ENCODE measurements around the gene PITX1.

The PITX1 gene

DNA sequence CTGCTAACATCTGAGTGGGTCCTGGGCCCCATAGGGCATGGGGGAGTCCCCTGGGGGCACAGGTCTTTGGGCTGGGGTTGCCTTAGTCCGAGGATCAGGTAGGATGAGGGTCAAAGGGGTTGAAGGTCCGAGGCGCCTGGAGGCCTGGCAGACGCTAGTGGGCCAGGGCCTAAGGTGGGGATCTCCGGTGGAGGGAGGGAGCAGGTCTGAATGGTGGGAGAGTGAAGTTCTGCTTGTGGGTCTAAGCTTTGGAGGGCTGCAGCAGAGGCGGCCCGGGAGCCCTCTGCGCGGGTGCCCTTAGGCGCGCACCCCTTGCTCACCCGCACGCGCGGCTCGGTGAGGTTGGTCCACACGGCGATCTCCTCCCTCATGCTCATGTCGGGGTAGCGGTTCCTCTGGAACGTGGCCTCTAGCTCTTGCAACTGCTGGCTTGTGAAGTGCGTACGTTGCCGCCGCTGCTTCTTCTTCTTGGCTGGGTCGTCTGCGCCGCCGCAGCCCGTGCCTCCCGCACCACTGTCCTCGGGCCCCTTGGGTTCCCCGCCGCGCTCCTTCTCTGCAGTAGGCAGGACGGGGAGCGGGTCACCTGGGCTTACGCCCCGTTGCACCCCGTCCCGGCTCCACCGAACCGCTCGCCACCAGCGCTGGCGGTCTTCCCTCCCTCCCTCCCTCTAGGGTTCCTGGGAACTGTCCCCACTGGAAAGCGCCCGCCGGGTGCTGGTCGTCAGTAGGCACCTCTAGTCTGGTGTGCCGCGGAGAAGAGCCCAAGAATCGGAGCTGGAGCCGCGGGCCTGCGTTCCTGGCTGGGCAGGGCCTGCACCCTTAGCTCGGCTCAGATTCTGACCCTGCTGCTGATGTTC lies 2.8 kb downstream of the PITX1 start:
- Mint-ChIP-seq H3K36me3 (peaks cover 4% of the 10 kb centered on the region), H3K27ac (no peak overlapping the region), H3K4me1 (ENCODE audit: low read depth) (peaks cover 37% of the 10 kb centered on the region), H3K9me3 (ENCODE audit: low read depth) (peaks cover 3% of the 10 kb centered on the region), H3K27me3 (peaks cover 41% of the 10 kb centered on the region), H3K4me3 (peak overlapping the region; percentile 47)

DNA sequence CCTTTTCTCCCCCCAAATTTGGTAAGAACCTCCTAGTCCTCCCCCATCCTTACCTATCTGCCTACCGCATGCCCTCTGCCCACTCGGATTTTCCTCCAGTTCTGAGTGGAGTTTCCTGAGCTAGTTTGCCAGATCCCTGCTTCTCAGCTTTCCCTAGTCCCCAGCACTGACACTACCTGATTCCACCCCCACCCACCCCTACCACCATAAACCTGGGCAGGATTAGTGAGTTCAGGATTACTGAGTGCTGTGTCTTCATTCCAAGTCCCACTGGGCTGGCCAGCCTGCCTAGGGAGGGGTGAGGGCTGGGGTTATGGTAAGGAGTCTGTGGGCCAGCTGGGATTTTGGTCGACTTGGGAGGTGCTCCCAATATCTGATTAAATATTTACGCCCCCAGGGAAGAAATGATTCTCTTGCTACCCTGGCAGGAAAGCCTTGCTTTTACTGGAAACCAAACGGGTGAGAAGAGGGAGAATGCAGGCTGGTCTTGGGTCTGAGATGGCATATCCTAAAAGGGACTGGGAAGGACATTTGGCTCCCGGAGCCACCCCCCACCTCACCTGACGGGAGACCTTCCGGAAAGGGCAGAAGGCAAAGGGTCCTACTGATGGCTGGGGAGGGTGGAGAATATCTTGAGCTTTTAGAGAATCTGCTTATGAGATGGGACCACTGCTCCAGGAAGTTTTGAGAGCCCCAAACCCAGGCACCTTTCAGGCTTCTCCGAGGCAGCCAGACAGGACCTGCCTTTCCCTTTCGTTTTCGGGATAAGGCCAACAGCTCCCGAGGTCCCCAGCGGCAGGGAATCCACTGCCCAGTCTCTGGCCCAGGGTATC lies 3.7 kb downstream of the PITX1 start:
- Mint-ChIP-seq H3K4me1 (ENCODE audit: low read depth) (peaks cover 37% of the 10 kb centered on the region), H3K9me3 (ENCODE audit: low read depth) (peaks cover 3% of the 10 kb centered on the region), H3K27me3 (peaks cover 39% of the 10 kb centered on the region), H3K27ac (no peak overlapping the region), H3K36me3 (peaks cover 4% of the 10 kb centered on the region), H3K4me3 (peak overlapping the region; percentile 47)

DNA sequence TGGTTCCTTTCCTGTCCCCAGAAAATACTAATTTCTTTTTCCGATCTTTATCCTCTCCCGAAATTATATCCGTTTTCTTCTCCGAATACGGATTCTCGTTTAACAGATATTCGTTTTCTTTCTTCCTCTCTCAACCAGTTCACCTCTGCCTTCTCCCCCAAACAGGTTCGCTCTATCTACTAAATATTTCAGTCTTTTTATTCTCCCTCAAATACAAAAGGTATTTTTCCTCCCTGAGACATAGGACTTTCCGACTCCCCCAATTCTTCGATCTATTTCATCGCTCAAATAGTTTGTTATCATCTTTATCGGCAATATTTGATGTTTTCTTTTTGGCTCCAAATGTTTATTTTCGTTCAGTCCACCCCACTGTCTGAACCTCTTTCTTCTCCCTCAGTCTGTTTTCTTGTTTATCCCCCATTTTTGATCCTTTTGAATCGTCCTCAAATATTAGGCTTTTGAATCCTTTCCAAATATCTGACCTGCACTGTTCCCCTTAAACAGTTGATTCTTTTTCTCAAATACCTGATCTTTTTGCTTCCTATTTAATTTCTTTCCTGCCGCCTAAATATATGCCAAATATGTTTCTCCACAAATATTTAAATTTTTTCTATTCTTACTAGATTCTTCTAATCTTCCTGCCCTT lies 4.4 kb downstream of the PITX1 start:
- Mint-ChIP-seq H3K4me3 (peak overlapping the region; percentile 45), H3K9me3 (ENCODE audit: low read depth) (peaks cover 3% of the 10 kb centered on the region), H3K4me1 (ENCODE audit: low read depth) (peaks cover 32% of the 10 kb centered on the region), H3K27ac (peak overlapping the region; percentile 30), H3K36me3 (peaks cover 4% of the 10 kb centered on the region), H3K27me3 (peaks cover 32% of the 10 kb centered on the region)

DNA sequence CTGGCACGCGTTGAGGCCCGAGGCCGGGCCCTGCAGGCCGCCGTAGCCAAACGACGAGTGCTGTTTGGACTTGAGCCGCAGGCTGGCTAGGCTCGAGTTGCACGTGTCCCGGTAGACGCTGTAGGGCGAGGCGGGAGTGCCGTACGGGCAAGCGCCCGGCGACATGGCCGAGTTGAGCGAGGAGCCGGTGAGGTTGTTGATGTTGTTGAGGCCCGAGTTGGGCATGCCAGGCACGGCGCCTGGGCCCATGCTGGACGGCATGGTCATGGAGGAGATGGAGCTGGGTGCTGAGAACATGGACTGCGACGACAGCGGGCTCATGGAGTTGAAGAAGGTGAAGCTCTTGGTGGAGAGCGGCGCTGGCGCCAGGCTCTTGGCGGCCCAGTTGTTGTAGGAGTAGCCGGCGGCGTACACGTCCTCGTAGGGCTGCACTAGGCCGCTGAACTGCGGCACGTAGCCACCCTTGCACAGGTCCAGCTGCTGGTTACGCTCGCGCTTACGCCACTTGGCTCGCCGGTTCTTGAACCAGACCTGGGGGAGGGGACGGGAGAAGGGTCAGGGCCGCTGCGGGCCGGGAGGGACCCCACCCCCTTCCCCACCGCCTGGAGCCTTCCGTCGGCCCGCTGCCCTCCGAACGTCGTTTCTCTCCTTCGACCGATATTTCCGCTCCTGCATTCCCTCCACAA lies 5.1 kb downstream of the PITX1 start:
- H3K36me3 Mint-ChIP-seq: peaks cover 4% of the 10 kb centered on the region
- peaks cover 30% of the 10 kb centered on the region for H3K4me1 Mint-ChIP-seq (ENCODE audit: low read depth)
- peak overlapping the region; percentile 30 for H3K27ac Mint-ChIP-seq
- H3K9me3 Mint-ChIP-seq (ENCODE audit: low read depth): peaks cover 3% of the 10 kb centered on the region
- H3K4me3 Mint-ChIP-seq: peak overlapping the region; percentile 45
- H3K27me3 Mint-ChIP-seq: peaks cover 32% of the 10 kb centered on the region

DNA sequence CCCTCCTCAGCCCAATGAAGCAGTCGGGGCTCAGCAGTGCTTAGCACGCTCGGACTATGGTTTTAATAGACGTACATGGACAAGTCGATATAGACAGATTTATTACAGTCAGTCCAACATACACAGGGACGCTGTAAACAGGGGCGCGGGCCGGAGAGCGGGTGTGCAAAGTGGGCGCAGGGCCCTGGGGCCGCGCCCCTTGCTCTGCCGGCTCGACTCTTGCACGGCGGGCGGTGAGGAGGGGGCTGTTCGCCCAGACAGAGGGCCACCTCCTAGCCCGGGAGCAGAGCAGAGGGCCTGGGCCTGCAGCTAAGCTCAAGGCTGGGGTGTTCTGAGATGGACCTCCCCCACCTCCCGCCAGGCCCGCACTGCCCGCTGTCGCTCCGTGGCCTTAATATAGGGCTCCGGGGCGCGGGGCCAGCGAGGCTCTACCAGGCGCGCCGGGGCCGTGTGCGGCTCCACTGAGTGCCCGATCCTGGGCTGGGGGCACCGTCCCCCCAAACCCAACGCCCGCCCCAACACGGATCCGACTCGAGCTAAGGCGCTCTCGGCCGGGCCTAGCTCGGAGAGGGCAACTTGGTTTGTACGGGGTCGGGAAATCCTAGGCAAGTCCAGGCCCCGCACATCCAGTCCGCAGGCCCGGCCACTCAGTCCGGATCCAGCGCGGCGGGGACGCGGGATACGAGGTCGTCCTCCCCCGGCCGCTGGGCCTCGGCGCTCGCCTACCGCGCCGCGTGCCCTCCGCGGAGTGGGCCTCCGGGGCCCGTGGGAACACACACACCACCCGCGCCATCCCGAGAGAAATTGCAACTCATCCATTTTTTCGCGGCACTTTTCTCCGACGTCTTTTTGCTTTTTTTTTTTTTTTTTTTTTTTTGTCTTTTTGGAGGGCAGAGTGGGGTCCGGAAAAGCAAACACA lies 6.1 kb downstream of the PITX1 start:
- H3K4me3 Mint-ChIP-seq: no peak overlapping the region
- H3K9me3 Mint-ChIP-seq (ENCODE audit: low read depth): peaks cover 3% of the 10 kb centered on the region
- no peak overlapping the region for H3K27ac Mint-ChIP-seq
- peaks cover 29% of the 10 kb centered on the region for H3K27me3 Mint-ChIP-seq
- H3K36me3 Mint-ChIP-seq: peaks cover 4% of the 10 kb centered on the region
- peaks cover 27% of the 10 kb centered on the region for H3K4me1 Mint-ChIP-seq (ENCODE audit: low read depth)

DNA sequence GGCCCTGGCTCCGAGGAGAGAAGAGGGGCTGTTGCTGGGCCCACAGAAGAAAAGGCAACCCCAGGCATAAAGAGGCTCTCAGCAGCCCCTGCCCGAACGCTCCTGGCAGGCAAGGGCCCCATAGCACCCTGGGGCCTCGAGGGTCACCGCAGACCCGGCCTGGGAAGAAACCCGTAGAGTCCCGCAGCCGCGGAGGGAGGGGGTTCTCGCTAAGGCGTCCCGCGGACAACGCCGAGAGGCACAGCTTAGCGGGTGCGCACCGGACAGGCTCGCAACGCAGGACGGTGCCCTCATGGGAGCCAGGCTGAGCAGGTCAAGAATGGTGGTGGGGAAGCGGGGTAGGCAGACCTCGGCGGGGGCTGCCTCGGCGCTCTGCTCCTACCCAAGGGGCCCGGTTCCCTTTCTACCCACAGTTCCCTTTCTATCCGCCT lies 6.7 kb downstream of the PITX1 start:
- no peak overlapping the region for H3K27ac Mint-ChIP-seq
- H3K36me3 Mint-ChIP-seq: peaks cover 4% of the 10 kb centered on the region
- no peak overlapping the region for H3K4me3 Mint-ChIP-seq
- H3K4me1 Mint-ChIP-seq (ENCODE audit: low read depth): peaks cover 23% of the 10 kb centered on the region
- peaks cover 29% of the 10 kb centered on the region for H3K27me3 Mint-ChIP-seq
- peaks cover 3% of the 10 kb centered on the region for H3K9me3 Mint-ChIP-seq (ENCODE audit: low read depth)

DNA sequence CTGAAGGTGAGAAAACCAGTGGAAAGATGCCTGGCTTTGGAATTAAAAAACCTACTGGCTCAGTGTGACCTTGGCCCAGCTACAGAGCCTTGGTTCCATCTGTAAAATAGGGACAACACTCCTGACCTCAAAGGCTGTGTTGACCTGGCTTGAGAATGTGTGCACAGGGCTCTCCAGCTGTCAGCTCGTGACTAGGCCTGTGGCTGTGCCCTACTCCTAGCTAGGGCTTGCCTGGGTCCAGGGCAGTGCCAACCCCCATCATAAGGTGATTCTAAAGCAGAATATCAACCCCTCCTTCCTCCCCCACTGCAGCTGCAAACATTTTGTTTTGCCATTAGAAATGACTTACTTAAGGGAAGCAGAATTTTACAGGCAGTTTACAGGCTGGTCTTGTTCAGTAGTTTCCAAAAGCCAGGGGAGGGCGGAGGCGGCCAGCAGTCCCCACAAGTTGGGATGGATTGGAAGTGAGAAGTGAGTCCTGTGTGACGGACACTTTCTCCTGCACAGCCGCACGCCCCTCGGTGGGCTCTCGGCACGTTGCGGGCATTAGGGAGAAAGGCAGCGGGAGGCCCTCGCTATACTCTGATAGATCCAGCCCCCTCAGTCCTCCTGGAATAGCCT lies 7.3 kb downstream of the PITX1 start:
- Mint-ChIP-seq H3K4me3 (no peak overlapping the region), H3K36me3 (peaks cover 4% of the 10 kb centered on the region), H3K27ac (no peak overlapping the region), H3K4me1 (ENCODE audit: low read depth) (peaks cover 18% of the 10 kb centered on the region), H3K9me3 (ENCODE audit: low read depth) (peaks cover 3% of the 10 kb centered on the region), H3K27me3 (peaks cover 25% of the 10 kb centered on the region)

DNA sequence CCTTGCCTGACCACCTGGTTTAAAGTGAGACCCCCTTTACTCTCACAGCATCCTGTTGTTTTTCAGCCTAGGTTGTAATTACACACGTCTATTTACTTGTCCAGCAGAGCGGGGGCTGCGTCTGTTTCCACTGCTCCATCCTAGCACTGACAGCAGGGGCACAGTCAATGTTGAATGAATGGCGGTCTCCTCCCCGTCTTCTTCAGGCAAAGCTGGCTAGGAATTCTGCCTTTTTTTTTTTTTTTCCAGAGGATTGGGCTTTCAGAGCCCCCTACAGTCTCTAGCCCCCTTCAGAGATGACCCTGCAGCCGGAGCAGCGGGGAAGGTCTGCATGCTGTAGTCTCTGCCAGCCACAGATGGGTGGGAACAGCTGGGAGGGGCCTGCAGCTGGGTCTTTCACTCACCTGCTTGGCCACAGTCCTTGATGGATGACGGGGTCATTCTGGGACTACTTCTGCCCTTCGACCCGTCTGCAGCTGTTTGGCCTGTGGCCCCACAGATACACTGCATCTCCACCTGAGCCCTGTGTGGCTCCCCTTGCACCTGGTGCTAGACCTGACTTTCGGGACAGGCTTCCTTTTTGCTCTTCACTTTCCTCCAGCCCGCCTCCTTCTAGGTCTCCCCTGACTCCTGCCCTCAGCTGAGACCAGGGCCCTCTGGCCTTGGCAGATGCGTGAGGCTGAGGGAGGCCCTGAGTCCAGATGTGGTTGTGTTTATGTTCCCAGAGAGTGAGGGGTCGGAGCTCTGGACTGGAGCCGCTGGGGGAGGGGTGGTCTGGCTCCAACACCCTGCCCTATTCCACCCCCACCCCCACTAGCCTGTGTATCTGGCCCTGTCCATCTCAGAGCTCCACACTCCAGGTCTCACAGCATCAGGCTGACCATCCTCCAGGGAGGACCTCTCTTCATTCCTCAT lies 8.0 kb downstream of the PITX1 start:
- peaks cover 14% of the 10 kb centered on the region for H3K4me1 Mint-ChIP-seq (ENCODE audit: low read depth)
- H3K9me3 Mint-ChIP-seq (ENCODE audit: low read depth): peaks cover 3% of the 10 kb centered on the region
- peaks cover 4% of the 10 kb centered on the region for H3K36me3 Mint-ChIP-seq
- no peak overlapping the region for H3K27ac Mint-ChIP-seq
- H3K27me3 Mint-ChIP-seq: peaks cover 24% of the 10 kb centered on the region
- no peak overlapping the region for H3K4me3 Mint-ChIP-seq

- Mint-ChIP-seq H3K27me3 (peaks cover 21% of the 10 kb centered on the region), H3K4me1 (ENCODE audit: low read depth) (peaks cover 8% of the 10 kb centered on the region), H3K9me3 (ENCODE audit: low read depth) (peaks cover 3% of the 10 kb centered on the region), H3K4me3 (no peak overlapping the region), H3K36me3 (peaks cover 4% of the 10 kb centered on the region), H3K27ac (no peak overlapping the region)
Measured at GRCh38 chr5:135024956-135025729, 8.9 kb downstream of the PITX1 start.

- Mint-ChIP-seq H3K9me3 (ENCODE audit: low read depth) (no peaks in the 10 kb centered on the region), H3K4me3 (no peak overlapping the region), H3K4me1 (ENCODE audit: low read depth) (no peaks in the 10 kb centered on the region), H3K36me3 (no peaks in the 10 kb centered on the region), H3K27ac (no peak overlapping the region), H3K27me3 (peaks cover 3% of the 10 kb centered on the region)
Measured at GRCh38 chr5:135020111-135020895, 13.7 kb downstream of the PITX1 start.

- Mint-ChIP-seq H3K4me1 (ENCODE audit: low read depth) (no peaks in the 10 kb centered on the region), H3K36me3 (no peaks in the 10 kb centered on the region), H3K27ac (no peak overlapping the region), H3K9me3 (ENCODE audit: low read depth) (no peaks in the 10 kb centered on the region), H3K27me3 (peaks cover 3% of the 10 kb centered on the region), H3K4me3 (no peak overlapping the region)
Measured at GRCh38 chr5:135019314-135019713, 14.7 kb downstream of the PITX1 start.

Data from activated naive CD8-positive, alpha-beta T cell (primary cell).